SK-N-MC (cell line): ENCODE measurements around the gene DSCAML1.

Experiments used
- DNase-seq: peaks from one replicate; pipeline ENCODE4 v3.0.0-alpha.2; 2011; ENCODE audit warnings: low read depth, low spot score
- H3K27ac ChIP-seq: fragments of 200-600 bp; sonication (generic); 2 replicates; pipeline ENCODE4 v1.5.1; 2016; ENCODE audit warnings: mixed run types
- H3K36me3 ChIP-seq: fragments of 200-600 bp; sonication (generic); 2 replicates; pipeline ENCODE4 v1.6.1; 2017; ENCODE audit warnings: antibody characterized with exemption, low read length, mixed read lengths; ENCODE audit not compliant: insufficient read depth
- H3K4me3 ChIP-seq: fragments of 200-600 bp; sonication (generic); 2 replicates; pipeline ENCODE4 v1.5.1; 2016
- H3K9ac ChIP-seq: fragments of 200-600 bp; sonication (generic); 2 replicates; pipeline ENCODE4 v1.8.0; 2017; ENCODE audit warnings: mixed run types, mixed read lengths; ENCODE audit not compliant: insufficient read length
- H3K9me3 ChIP-seq: fragments of 200-600 bp; sonication (generic); 2 replicates; pipeline ENCODE4 v1.6.1; 2017; ENCODE audit warnings: low read depth, mild to moderate bottlenecking, antibody characterized with exemption, low read length, moderate library complexity, mixed read lengths
- EZH2 ChIP-seq: fragments of 200-600 bp; sonication (generic); IDR thresholded peaks from one replicate; pipeline ENCODE4 v1.6.1; 2017; ENCODE audit warnings: antibody characterized with exemption
- FOXP2 ChIP-seq: optimal IDR thresholded peaks from 2 replicates; pipeline ENCODE3; 2011; ENCODE audit warnings: mild to moderate bottlenecking, moderate library complexity; ENCODE audit not compliant: insufficient read depth; ENCODE audit errors: extremely low read length, control extremely low read depth
- POLR2AphosphoS5 ChIP-seq: IDR thresholded peaks from 2 replicates; pipeline ENCODE4 v1.6.1; 2012; ENCODE audit warnings: mild to moderate bottlenecking, low read depth, low read length, borderline replicate concordance

DSCAML1 gene

GRCh38 chr11:117687776-117688175, 109.2 kb downstream of the DSCAML1 start:
- Histone ChIP-seq H3K36me3 (no peaks in the 10 kb centered on the region), H3K4me3 (no peak overlapping the region), H3K9me3 (no peaks in the 10 kb centered on the region), H3K27ac (no peak overlapping the region), H3K9ac (no peak overlapping the region)
- DNase-seq, result no peak
- TF ChIP-seq EZH2, result no peak
- TF ChIP-seq FOXP2, result no peak
- no peak for TF ChIP-seq POLR2AphosphoS5

- Histone ChIP-seq H3K4me3 (no peak overlapping the region), H3K9me3 (no peaks in the 10 kb centered on the region), H3K36me3 (no peaks in the 10 kb centered on the region), H3K27ac (no peak overlapping the region), H3K9ac (no peak overlapping the region)
- no peak for TF ChIP-seq EZH2
- no peak for TF ChIP-seq POLR2AphosphoS5
- TF ChIP-seq FOXP2, result no peak
- DNase-seq, result no peak
Measured at GRCh38 chr11:117686711-117687110, 110.3 kb downstream of the DSCAML1 start.

DNA sequence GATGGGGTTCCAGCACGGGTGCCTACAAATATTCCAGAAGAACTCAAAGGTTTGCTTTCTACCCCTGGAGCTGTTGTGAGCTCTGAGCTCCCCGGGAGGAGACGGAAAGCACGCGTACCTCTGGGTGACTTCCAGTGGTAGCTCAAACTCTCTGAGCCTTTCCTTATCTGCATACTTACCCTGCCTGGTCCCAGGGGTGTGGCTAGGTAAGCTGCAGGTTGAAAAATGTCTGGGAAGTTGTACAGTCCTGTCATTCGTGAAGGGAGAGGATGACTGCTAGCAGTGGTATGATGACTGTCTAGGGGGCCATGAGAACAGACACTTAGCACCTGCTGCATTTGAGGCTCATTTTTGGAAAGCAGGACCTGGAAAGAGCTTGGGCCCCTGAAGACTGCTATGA, 111.5 kb downstream of the DSCAML1 start:
- Histone ChIP-seq H3K9ac (no peak overlapping the region), H3K27ac (no peak overlapping the region), H3K9me3 (no peaks in the 10 kb centered on the region), H3K36me3 (no peaks in the 10 kb centered on the region), H3K4me3 (no peak overlapping the region)
- TF ChIP-seq EZH2 (no peak), FOXP2 (no peak), POLR2AphosphoS5 (no peak)
- no peak for DNase-seq

- no peak for DNase-seq
- no peak overlapping the region for H3K27ac ChIP-seq
- H3K9me3 ChIP-seq, result no peaks in the 10 kb centered on the region
- H3K9ac ChIP-seq, result no peak overlapping the region
- TF ChIP-seq EZH2 (no peak), POLR2AphosphoS5 (no peak), FOXP2 (no peak)
- H3K36me3 ChIP-seq, result no peaks in the 10 kb centered on the region
- no peak overlapping the region for H3K4me3 ChIP-seq
Measured at GRCh38 chr11:117684731-117685130, 112.3 kb downstream of the DSCAML1 start.

GRCh38 chr11:117684111-117684510, 112.9 kb downstream of the DSCAML1 start:
- H3K9me3 ChIP-seq, result no peaks in the 10 kb centered on the region
- H3K9ac ChIP-seq, result no peak overlapping the region
- no peak for DNase-seq
- no peaks in the 10 kb centered on the region for H3K36me3 ChIP-seq
- TF ChIP-seq EZH2 (no peak), FOXP2 (no peak), POLR2AphosphoS5 (no peak)
- no peak overlapping the region for H3K4me3 ChIP-seq
- H3K27ac ChIP-seq, result no peak overlapping the region

- Histone ChIP-seq H3K9ac (no peak overlapping the region), H3K9me3 (no peaks in the 10 kb centered on the region), H3K4me3 (no peak overlapping the region), H3K27ac (no peak overlapping the region), H3K36me3 (no peaks in the 10 kb centered on the region)
- TF ChIP-seq POLR2AphosphoS5 (no peak), FOXP2 (no peak), EZH2 (no peak)
- DNase-seq, result no peak
Measured at GRCh38 chr11:117681438-117681837, 115.6 kb downstream of the DSCAML1 start.

DNA sequence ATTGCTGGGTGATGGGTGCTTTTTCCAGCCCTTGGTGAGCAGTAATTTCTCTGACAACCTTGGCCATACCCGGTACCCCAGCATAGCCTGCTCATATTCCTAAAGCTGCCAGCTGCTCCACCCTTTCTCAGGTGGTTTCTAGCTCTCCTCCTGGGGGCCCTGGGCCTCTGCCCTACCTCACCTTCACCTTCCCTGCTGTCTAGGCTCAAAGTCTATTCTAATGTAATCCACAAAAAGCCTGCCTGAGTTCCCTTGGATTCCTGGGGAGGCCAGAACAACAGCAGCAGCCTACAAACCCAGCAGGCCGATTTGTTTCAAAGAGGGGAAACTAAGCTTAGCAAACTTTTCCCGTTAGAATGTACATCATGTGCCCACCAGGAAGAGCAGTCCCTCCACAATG, 117.6 kb downstream of the DSCAML1 start:
- DNase-seq, result no peak
- no peaks in the 10 kb centered on the region for H3K36me3 ChIP-seq
- no peaks in the 10 kb centered on the region for H3K9me3 ChIP-seq
- TF ChIP-seq POLR2AphosphoS5 (no peak), EZH2 (no peak), FOXP2 (no peak)
- H3K4me3 ChIP-seq, result no peak overlapping the region
- H3K9ac ChIP-seq, result no peak overlapping the region
- no peak overlapping the region for H3K27ac ChIP-seq

GRCh38 chr11:117678658-117679406, 118.2 kb downstream of the DSCAML1 start:
- Histone ChIP-seq H3K9ac (no peak overlapping the region), H3K4me3 (no peak overlapping the region), H3K36me3 (no peaks in the 10 kb centered on the region), H3K9me3 (no peaks in the 10 kb centered on the region), H3K27ac (no peak overlapping the region)
- no peak for TF ChIP-seq FOXP2
- TF ChIP-seq POLR2AphosphoS5, result no peak
- TF ChIP-seq EZH2, result no peak
- DNase-seq, result no peak

- no peak for TF ChIP-seq POLR2AphosphoS5
- TF ChIP-seq FOXP2, result no peak
- no peak for TF ChIP-seq EZH2
- no peaks in the 10 kb centered on the region for H3K9me3 ChIP-seq
- H3K9ac ChIP-seq, result no peak overlapping the region
- no peaks in the 10 kb centered on the region for H3K36me3 ChIP-seq
- no peak overlapping the region for H3K4me3 ChIP-seq
- DNase-seq, result no peak
- H3K27ac ChIP-seq, result no peak overlapping the region
Measured at GRCh38 chr11:117677729-117678310, 119.2 kb downstream of the DSCAML1 start.
